ENCODE data around the gene EIF4H. TPM values are rescaled to one million over a fixed set of nuclear protein-coding genes. Genes with fewer than 3 reads are reported as not detected.
"Not testable (repeated sequence)": the region's sequence is repeated elsewhere in the genome, so short reads cannot be mapped to it uniquely, and the experiment has no call there.

The EIF4H gene
- total RNA-seq, 4 donors from 2014 or later = 201 to 289 (median 243) TPM

DNA sequence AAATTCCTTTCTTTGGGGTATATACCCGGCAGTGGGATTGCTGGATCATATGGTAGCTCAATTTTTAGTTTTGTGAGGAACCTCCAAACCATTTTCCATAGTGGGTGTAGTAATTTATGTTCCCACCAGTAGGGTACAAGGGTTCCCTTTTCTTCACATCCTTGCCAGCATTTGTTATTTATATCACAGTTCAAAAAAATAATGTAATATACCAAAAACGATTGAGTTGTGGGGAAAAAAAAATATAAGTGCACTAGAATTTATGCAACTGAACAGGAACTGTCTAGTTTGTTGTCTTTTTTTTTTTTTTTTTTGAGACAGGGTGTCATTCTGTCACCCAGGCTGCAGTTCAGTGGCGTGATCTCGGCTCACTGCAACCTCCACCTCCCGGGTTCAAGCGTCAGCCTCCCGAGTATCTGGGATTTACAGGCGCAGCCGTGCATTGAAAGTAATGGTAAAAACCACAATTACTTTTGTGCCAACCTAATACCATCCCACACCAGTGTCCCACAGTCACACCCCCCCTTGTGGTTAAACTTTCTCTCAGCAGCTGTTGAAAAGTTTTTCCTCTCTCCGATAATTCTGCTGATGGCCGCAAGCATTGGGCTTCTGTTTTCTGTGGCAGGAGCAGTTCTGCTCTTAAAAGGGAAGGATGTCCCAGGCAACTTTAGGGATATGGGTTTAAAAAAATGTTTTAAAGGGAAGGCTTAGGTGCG, 28.8 kb downstream of the EIF4H start:
- Histone ChIP-seq H3K36me3 (peaks cover 2% of the 10 kb centered on the region), H3K4me1 (peaks cover 9% of the 10 kb centered on the region), H3K27ac (no peak overlapping the region), H3K4me3 (no peak overlapping the region), H3K27me3 (no peaks in the 10 kb centered on the region), H3K9me3 (no peaks in the 10 kb centered on the region)
- no peak for TF ChIP-seq EP300 (IDR thresholded peaks at IDR 0.05)
- TF ChIP-seq, protein P1, sequence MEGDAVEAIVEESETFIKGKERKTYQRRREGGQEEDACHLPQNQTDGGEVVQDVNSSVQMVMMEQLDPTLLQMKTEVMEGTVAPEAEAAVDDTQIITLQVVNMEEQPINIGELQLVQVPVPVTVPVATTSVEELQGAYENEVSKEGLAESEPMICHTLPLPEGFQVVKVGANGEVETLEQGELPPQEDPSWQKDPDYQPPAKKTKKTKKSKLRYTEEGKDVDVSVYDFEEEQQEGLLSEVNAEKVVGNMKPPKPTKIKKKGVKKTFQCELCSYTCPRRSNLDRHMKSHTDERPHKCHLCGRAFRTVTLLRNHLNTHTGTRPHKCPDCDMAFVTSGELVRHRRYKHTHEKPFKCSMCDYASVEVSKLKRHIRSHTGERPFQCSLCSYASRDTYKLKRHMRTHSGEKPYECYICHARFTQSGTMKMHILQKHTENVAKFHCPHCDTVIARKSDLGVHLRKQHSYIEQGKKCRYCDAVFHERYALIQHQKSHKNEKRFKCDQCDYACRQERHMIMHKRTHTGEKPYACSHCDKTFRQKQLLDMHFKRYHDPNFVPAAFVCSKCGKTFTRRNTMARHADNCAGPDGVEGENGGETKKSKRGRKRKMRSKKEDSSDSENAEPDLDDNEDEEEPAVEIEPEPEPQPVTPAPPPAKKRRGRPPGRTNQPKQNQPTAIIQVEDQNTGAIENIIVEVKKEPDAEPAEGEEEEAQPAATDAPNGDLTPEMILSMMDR (IDR thresholded peaks at IDR 0.05) = peak; percentile 12 to 51
- WGBS = 39% methylated on average over 12 of the region's 12 CpGs
- peak in 1 of 2 donors; percentile 54 for DNase-seq (ENCODE audit: low spot score in 2 of 2)

DNA sequence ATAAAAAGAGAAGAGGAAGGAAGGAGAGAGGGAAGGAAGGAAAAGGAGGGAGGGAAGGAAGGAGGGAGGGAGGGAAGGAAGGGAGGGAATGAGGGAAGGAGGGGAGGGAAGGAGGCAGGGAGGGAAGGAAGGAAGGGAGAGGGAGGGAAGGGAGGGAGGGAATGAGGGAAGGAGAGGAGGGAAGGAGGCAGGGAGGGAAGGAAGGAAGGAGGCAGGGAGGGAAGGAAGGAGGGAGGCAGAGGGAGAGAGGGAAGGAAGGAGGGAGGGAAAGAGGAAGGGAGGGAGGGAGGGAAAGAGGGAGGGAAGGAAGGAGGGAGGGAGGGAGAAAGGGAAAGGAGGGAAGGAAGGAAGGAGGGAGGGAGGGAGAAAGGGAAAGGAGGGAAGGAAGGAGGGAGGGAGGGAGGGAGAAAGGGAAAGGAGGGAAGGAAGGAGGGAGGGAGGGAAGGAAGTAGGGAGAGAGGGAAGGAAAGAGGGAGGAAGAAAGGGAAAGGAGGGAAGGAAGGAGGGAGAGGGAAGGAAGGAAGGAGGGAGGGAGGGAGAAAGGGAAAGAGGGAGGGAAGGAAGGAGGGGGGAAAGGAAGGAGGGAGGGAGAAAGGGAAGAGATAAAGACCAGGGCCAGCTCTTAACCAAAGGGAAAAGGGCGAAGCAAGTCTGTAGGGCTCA, 29.9 kb downstream of the EIF4H start:
- no peaks in the 10 kb centered on the region for H3K9me3 ChIP-seq

DNA sequence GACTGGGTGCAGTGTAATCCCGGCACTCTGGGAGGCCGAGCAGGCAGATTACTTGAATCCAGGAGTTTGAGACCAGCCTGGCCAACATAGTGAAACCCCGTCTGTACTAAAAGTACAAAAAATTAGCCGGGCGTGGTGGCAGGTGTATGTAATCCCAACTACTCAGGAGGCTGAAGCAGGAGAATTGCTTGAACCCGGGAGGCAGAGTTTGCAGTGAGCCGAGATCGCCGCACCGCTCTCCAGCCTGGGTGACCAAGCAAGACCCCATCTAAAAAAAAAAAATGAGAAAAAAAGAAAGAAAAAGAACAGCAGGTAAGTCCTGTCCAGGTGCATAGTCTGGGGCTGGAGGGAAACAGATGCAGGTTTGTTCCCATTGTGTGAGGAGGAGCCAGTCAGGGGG, 31.9 kb downstream of the EIF4H start:
- not testable (repeated sequence) for H3K27ac ChIP-seq; H3K4me3 ChIP-seq; H3K36me3 ChIP-seq; H3K27me3 ChIP-seq; H3K9me3 ChIP-seq; DNase-seq (ENCODE audit: low spot score in 2 of 2)
- peaks cover 21% of the 10 kb centered on the region for H3K4me1 ChIP-seq
- WGBS = 83% methylated on average over 10 of the region's 10 CpGs

More for the DNA sequence above, 29.9 kb downstream of the EIF4H start:
- Histone ChIP-seq H3K4me3 (no peak overlapping the region), H3K27me3 (no peaks in the 10 kb centered on the region), H3K4me1 (peaks cover 9% of the 10 kb centered on the region), H3K36me3 (no peaks in the 10 kb centered on the region), H3K27ac (no peak overlapping the region)
- WGBS = 85% methylated on average over 1 of the region's 1 CpG
- DNase-seq (ENCODE audit: low spot score in 2 of 2) = peak in 1 of 2 donors; percentile 14
- TF ChIP-seq POLR2A (IDR thresholded peaks at IDR 0.05) (no peak), EP300 (IDR thresholded peaks at IDR 0.05) (no peak), POLR2AphosphoS5 (IDR thresholded peaks at IDR 0.05) (no peak)
- TF ChIP-seq, protein P1 (IDR thresholded peaks at IDR 0.05) = no peak

DNA sequence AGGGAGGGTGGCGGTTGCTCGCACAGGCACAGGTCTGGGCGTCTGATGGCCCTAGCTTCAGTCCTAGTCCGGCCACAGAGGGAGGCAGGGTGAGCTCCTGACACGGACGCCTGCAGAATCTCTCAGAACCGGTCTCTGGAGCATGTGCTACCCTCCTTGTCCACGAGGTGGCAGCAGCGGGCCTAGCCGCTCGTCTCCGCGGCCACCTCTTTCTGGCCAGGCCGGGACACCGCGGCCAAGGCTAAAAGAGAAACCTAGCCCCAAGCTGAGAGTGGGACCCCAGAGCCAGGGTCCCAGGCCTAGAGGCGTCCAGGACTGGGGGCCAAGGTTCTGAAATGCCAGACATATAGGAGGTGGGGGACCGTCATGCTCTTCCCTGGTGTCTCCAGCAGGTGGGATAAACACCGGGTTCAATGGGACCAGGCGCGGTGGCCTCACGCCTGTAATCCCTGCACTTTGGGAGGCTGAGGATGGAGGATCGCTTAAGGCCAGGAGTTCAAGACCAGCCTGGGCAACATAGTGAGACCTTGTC, 32.5 kb downstream of the EIF4H start:
- 21% methylated on average over 10 of the region's 23 CpGs for WGBS
- DNase-seq (ENCODE audit: low spot score in 2 of 2) = peak; percentile 91 to 92
- TF ChIP-seq, protein P1 (IDR thresholded peaks at IDR 0.05) = peak; percentile 89 to 97
- TF ChIP-seq POLR2AphosphoS5 (IDR thresholded peaks at IDR 0.05) = no peak
- Histone ChIP-seq H3K27me3 (no peaks in the 10 kb centered on the region), H3K36me3 (no peaks in the 10 kb centered on the region), H3K9me3 (no peaks in the 10 kb centered on the region), H3K27ac (no peak overlapping the region), H3K4me3 (peak overlapping the region; percentile 30), H3K4me1 (peaks cover 21% of the 10 kb centered on the region)

DNA sequence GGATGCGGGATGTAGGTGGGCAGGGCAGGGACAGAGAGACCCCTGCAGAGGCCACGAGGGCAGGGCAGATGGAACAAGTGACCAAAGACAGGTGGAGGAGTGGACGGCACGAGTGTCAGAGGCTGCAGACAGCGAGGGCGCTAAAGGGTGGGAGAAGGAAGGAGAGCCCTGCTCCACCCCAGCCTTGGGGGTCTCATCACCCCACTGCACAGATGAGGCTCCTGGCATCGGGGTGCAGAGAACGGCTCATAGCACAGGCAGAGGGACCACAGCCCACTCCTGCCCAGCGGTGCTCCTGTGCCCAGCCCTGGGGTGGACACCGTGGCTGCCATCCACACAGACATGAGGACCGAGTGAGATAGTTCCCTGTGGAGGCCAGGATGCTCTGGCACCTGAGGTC, 33.4 kb downstream of the EIF4H start:
- no peak for TF ChIP-seq POLR2A (IDR thresholded peaks at IDR 0.05)
- no peak for TF ChIP-seq POLR2AphosphoS5 (IDR thresholded peaks at IDR 0.05)
- TF ChIP-seq EP300 (IDR thresholded peaks at IDR 0.05) = no peak
- TF ChIP-seq, protein P1 (IDR thresholded peaks at IDR 0.05) = no peak
- 80% methylated on average over 11 of the region's 11 CpGs for WGBS
- no peak overlapping the region for H3K4me3 ChIP-seq
- no peak for DNase-seq (ENCODE audit: low spot score in 2 of 2)
- no peaks in the 10 kb centered on the region for H3K9me3 ChIP-seq
- no peaks in the 10 kb centered on the region for H3K27me3 ChIP-seq
- no peaks in the 10 kb centered on the region for H3K36me3 ChIP-seq
- peaks cover 21% of the 10 kb centered on the region for H3K4me1 ChIP-seq
- H3K27ac ChIP-seq = no peak overlapping the region

DNA sequence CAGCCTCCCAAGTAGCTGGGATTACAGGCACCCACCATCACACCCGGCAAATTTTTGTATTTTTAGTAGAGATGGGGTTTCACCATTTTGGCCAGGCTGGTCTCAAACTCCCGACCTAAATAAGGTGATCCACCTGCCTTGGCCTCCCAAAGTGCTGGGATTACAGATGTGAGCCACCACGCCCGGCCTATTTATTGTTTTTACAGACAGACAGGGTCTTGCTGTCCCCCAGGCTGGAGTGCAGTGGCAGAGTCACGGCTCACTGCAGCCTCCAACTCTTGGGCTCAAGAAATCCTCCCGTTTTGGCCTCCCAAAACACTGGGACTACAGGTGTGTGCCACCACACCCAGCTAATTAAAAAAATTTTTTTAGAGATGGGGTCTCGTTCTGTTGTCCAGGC, 34.1 kb downstream of the EIF4H start:
- not testable (repeated sequence) for DNase-seq (ENCODE audit: low spot score in 2 of 2); H3K36me3 ChIP-seq; H3K27ac ChIP-seq; H3K9me3 ChIP-seq; H3K27me3 ChIP-seq; H3K4me3 ChIP-seq
- H3K4me1 ChIP-seq = peaks cover 21% of the 10 kb centered on the region
- WGBS = 89% methylated on average over 7 of the region's 7 CpGs
